Measurements from ENCODE around the gene SRSF11. TPM values are rescaled to one million over a fixed set of nuclear protein-coding genes. Genes with fewer than 3 reads are reported as not detected.

The SRSF11 gene
- total and polyA plus RNA-seq, 4 donors, result 36.8 to 130 (median 96.6) TPM

GRCh38 chr1:70295749-70296148 lies 74.6 kb downstream of the SRSF11 start:
- no peaks in the 10 kb centered on the region for H3K27me3 ChIP-seq (ENCODE audit: control insufficient read depth in 4 of 4, insufficient read depth in 4 of 4, low read length in 3 of 4)
- H3K9ac ChIP-seq (ENCODE audit: low read depth in 1 of 2, low read length in 2 of 2), result no peak overlapping the region
- 51% methylated on average over 4 of the region's 4 CpGs for WGBS
- H3K9me3 ChIP-seq (ENCODE audit: control insufficient read depth in 4 of 4, low read length in 3 of 4), result no peaks in the 10 kb centered on the region
- H3K4me3 ChIP-seq (ENCODE audit: low read depth in 1 of 3, low read length in 3 of 3), result no peak overlapping the region
- TF ChIP-seq MAX (IDR thresholded peaks at IDR 0.05) (no peak), EGR1 (IDR thresholded peaks at IDR 0.05; ENCODE audit: low read depth in 2 of 2) (no peak), HNF4A (conservative IDR thresholded peaks at IDR 0.05) (no peak), FOXA2 (IDR thresholded peaks at IDR 0.05) (no peak), HNF4G (IDR thresholded peaks at IDR 0.05) (no peak), FOXA1 (IDR thresholded peaks at IDR 0.05) (no peak), SP1 (IDR thresholded peaks at IDR 0.05) (no peak), RAD21 (IDR thresholded peaks at IDR 0.05) (no peak), CTCF (IDR thresholded peaks at IDR 0.05; ENCODE audit: low read depth, low read length, missing input control) (no peak), JUND (IDR thresholded peaks at IDR 0.05) (no peak), ATF3 (IDR thresholded peaks at IDR 0.05) (no peak), ZBTB33 (IDR thresholded peaks at IDR 0.05) (no peak), RXRA (IDR thresholded peaks at IDR 0.05) (no peak)
- H3K4me1 ChIP-seq (ENCODE audit: control insufficient read depth in 4 of 4, insufficient read depth in 4 of 4, low read length in 3 of 4), result peaks cover 0 to 22% (median 10%) of the 10 kb centered on the region in 4 donors
- DNase-seq (ENCODE audit: low spot score), result no peak
- H3K36me3 ChIP-seq (ENCODE audit: control insufficient read depth in 4 of 4, insufficient read depth in 3 of 4, low read depth in 1 of 4, low read length in 3 of 4), result peaks cover 0 to 13% (median 8%) of the 10 kb centered on the region in 4 donors
- H3K27ac ChIP-seq (ENCODE audit: low read depth in 1 of 2, low read length in 2 of 2), result no peak overlapping the region

DNA sequence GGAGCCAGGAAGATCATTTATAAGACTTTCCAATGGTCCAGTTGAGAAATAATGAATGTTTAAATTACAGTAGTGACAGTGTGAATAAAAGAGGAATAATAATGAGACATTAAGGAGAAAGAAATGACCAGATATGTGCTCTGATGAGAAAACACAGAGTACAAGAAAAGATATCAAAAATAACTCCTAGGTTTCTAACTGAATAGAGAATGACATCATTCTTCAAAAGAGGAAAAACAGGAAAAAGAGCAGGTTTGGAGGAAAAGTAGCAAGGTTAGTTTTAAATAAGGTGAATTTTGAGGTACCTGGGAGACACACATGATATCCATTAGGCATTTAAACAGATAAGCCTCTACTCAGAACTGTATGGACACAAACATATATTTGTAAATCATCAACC lies 78.3 kb downstream of the SRSF11 start:
- H3K4me1 ChIP-seq (ENCODE audit: control insufficient read depth in 4 of 4, insufficient read depth in 4 of 4, low read length in 3 of 4), result peaks cover 0 to 3% (median 1%) of the 10 kb centered on the region in 4 donors
- no peak overlapping the region for H3K27ac ChIP-seq (ENCODE audit: low read depth in 1 of 2, low read length in 2 of 2)
- no peak overlapping the region for H3K9ac ChIP-seq (ENCODE audit: low read depth in 1 of 2, low read length in 2 of 2)
- DNase-seq (ENCODE audit: low spot score), result no peak
- H3K27me3 ChIP-seq (ENCODE audit: control insufficient read depth in 4 of 4, insufficient read depth in 4 of 4, low read length in 3 of 4), result no peaks in the 10 kb centered on the region
- H3K9me3 ChIP-seq (ENCODE audit: control insufficient read depth in 4 of 4, low read length in 3 of 4), result no peaks in the 10 kb centered on the region
- H3K36me3 ChIP-seq (ENCODE audit: control insufficient read depth in 4 of 4, insufficient read depth in 3 of 4, low read depth in 1 of 4, low read length in 3 of 4), result peaks cover 0 to 17% (median 3%) of the 10 kb centered on the region in 4 donors
- TF ChIP-seq JUND (IDR thresholded peaks at IDR 0.05) (no peak), CTCF (IDR thresholded peaks at IDR 0.05; ENCODE audit: low read depth, low read length, missing input control) (no peak), HNF4G (IDR thresholded peaks at IDR 0.05) (no peak), FOXA2 (IDR thresholded peaks at IDR 0.05) (no peak), GABPA (IDR thresholded peaks at IDR 0.05 in 1 of 2, conservative IDR thresholded peaks at IDR 0.05 in 1 of 2) (no peak)
- H3K4me3 ChIP-seq (ENCODE audit: low read depth in 1 of 3, low read length in 3 of 3), result no peak overlapping the region

Small RNA genes lying within 50 kb of the gene (small RNA-seq; reads per million reads assigned to genes)
- gene RN7SL242P, result not detected

Other genes starting within 250 kb of the SRSF11 start
- 10 to 100 TPM; 14.1 to 15.8 TPM for gene LRRC40, start 15.8 kb upstream of the SRSF11 start, total RNA-seq
- 1 to 10 TPM; 6.6 to 7.1 TPM for gene LRRC40, start 15.8 kb upstream of the SRSF11 start, polyA plus RNA-seq
- gene ANKRD13C, start 133.3 kb downstream of the SRSF11 start, total RNA-seq, result 10 to 100 TPM; 11.6 to 14.1 TPM
- gene ANKRD13C, start 133.3 kb downstream of the SRSF11 start, polyA plus RNA-seq, result 1 to 10 TPM; 3.3 to 4.9 TPM
- gene CTH, start 189.9 kb downstream of the SRSF11 start, total RNA-seq, result 10 to 100 TPM in 1 of 2 donors, 1 to 10 TPM in 1; 8.9 to 40.7 TPM
- 10 to 100 TPM; 49.0 to 49.4 TPM for gene CTH, start 189.9 kb downstream of the SRSF11 start, polyA plus RNA-seq

All from liver (tissue), 10 donors.